ENCODE measurements around the gene HPS1.

Gene HPS1

DNA sequence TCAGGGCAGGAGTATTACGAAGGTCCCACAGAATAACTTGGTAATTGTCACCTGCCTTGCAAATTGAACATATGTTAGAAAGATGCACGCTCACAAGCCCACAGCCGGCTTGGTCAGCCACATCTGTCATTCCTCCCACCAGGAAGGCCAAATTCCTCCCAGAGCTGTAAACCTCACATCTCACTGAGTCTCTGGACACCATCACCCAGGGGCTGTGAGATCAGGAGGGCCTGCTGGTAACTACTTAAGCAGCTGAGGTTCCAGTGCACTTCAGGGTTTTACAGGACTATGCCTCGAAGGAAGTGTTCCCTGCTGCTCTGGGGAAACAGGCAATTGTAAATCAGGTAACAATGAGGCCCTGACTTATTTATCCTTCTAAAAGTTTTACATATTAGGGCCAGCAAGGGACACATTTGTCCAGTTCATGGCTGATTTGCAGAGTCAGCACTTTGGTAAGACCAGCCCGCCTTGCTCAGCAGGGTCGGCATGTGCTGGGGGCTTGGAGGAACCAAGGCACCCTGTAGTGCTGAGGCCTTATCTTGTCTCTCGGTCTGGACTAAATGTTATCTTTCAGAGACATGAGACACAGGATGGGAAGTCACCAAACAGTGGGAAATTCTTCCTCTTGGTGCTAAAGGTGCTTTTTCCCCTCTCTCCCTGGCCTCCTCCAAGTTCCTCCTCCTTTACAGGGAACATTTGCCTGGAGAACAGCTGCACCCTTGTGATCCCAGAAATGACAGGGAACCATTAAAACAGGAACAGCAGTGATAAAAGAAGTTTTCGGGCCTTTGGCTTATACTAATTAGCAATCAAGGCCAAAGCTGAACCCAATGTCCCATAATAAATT lies 66.0 kb downstream of the HPS1 start:
- H3K27ac ChIP-seq (ENCODE audit: insufficient read depth, low read length, poor library complexity, severe bottlenecking), result no peak overlapping the region
- H3K4me3 ChIP-seq (ENCODE audit: insufficient read depth, low read depth, low read length, poor library complexity, severe bottlenecking), result no peak overlapping the region
- no peaks in the 10 kb centered on the region for H3K9me3 ChIP-seq (ENCODE audit: control insufficient read depth, low read length)
- H3K27me3 ChIP-seq (replicated peaks; ENCODE audit: control insufficient read depth, insufficient read depth, low read length, poor library complexity, severe bottlenecking), result no peaks in the 10 kb centered on the region
- H3K4me1 ChIP-seq (ENCODE audit: control insufficient read depth, insufficient read depth, low read length, poor library complexity, severe bottlenecking), result no peaks in the 10 kb centered on the region
- no peak for DNase-seq
- peaks cover 4% of the 10 kb centered on the region for H3K36me3 ChIP-seq (ENCODE audit: control insufficient read depth, insufficient read depth, low read length)

DNA sequence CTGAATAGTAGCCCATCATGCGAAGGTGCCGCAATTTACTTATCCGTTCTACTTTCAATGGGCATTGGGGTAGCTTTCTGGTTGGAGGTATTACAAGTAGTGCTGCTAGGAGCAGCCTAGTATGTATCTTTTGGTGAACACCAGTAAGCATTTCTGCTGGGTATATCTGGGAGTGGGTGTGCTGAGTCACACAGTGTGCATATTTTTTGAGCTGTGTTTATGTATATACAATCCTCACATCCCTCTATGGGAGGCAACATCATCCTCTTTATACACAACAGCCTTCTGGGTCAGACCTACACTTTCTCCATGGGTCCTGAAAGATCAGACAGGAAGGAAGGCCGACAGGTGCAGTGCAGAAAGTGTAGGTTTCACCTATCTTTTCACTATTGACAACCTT lies 68.0 kb downstream of the HPS1 start:
- Histone ChIP-seq H3K27me3 (replicated peaks; ENCODE audit: control insufficient read depth, insufficient read depth, low read length, poor library complexity, severe bottlenecking) (no peaks in the 10 kb centered on the region), H3K27ac (ENCODE audit: insufficient read depth, low read length, poor library complexity, severe bottlenecking) (no peak overlapping the region), H3K36me3 (ENCODE audit: control insufficient read depth, insufficient read depth, low read length) (peaks cover 1% of the 10 kb centered on the region), H3K4me3 (ENCODE audit: insufficient read depth, low read depth, low read length, poor library complexity, severe bottlenecking) (no peak overlapping the region), H3K4me1 (ENCODE audit: control insufficient read depth, insufficient read depth, low read length, poor library complexity, severe bottlenecking) (no peaks in the 10 kb centered on the region), H3K9me3 (ENCODE audit: control insufficient read depth, low read length) (no peaks in the 10 kb centered on the region)
- DNase-seq, result no peak

DNA sequence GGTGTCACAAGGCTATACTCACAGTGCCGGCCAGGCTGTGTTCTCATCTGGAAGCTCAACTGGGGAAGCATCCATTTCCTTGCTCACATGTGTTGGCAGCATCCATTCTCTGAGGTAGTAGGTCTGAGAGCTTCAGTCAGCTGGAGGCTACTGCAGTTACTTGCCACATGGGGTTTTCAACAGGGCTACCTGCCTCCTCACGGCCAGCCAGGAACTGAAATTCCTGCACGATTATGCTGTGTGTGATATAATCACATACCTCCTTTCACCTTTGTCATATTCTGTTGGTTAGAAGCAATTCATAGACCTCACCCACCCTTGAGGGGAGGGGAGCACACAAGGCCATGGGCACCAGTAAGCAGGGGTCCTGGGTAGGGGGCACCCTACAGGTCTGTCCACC lies 69.2 kb downstream of the HPS1 start:
- Histone ChIP-seq H3K27me3 (replicated peaks; ENCODE audit: control insufficient read depth, insufficient read depth, low read length, poor library complexity, severe bottlenecking) (no peaks in the 10 kb centered on the region), H3K9me3 (ENCODE audit: control insufficient read depth, low read length) (no peaks in the 10 kb centered on the region), H3K4me1 (ENCODE audit: control insufficient read depth, insufficient read depth, low read length, poor library complexity, severe bottlenecking) (no peaks in the 10 kb centered on the region), H3K4me3 (ENCODE audit: insufficient read depth, low read depth, low read length, poor library complexity, severe bottlenecking) (no peak overlapping the region), H3K36me3 (ENCODE audit: control insufficient read depth, insufficient read depth, low read length) (no peaks in the 10 kb centered on the region), H3K27ac (ENCODE audit: insufficient read depth, low read length, poor library complexity, severe bottlenecking) (no peak overlapping the region)
- DNase-seq, result no peak

DNA sequence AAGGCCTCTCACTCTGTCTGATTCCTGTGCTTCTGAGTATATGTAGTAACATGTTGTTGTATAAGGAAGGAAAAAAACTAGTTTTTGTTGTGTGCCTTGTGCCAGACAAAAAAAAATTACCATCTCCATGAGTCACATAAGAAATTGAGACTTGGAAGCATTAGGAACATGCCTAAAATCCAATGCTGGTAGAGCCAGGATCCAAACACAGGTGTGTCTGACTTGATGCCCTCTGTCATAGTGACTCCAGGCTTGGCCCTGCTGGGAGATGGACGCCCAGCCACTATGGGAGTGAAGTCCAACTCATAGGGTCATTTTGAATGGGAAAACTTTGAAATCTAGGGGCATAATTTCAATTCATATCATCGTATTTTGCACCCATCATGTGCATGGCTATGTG lies 69.7 kb downstream of the HPS1 start:
- Histone ChIP-seq H3K4me3 (ENCODE audit: insufficient read depth, low read depth, low read length, poor library complexity, severe bottlenecking) (no peak overlapping the region), H3K4me1 (ENCODE audit: control insufficient read depth, insufficient read depth, low read length, poor library complexity, severe bottlenecking) (no peaks in the 10 kb centered on the region), H3K36me3 (ENCODE audit: control insufficient read depth, insufficient read depth, low read length) (no peaks in the 10 kb centered on the region), H3K27me3 (replicated peaks; ENCODE audit: control insufficient read depth, insufficient read depth, low read length, poor library complexity, severe bottlenecking) (no peaks in the 10 kb centered on the region), H3K27ac (ENCODE audit: insufficient read depth, low read length, poor library complexity, severe bottlenecking) (no peak overlapping the region), H3K9me3 (ENCODE audit: control insufficient read depth, low read length) (no peaks in the 10 kb centered on the region)
- no peak for DNase-seq

DNA sequence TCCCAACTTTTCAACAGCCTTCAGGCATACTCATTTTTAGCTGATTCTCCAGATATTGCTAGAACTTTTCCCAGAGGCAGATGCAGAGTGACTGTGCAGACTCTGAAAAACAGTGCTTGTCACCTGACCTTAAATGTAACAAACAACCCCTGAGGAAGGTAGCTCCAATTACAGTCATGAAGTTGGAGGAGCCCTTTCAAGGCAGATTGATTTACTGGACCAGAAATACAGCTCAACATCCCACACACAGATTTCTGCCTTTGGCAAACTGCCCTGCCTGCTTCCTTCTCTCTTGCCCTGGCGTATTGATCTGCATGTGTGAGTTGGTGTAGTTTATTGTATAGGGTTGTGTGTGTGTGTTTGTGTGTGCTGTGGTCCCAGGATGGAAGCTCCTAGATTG lies 70.2 kb downstream of the HPS1 start:
- DNase-seq, result no peak
- Histone ChIP-seq H3K27ac (ENCODE audit: insufficient read depth, low read length, poor library complexity, severe bottlenecking) (no peak overlapping the region), H3K4me1 (ENCODE audit: control insufficient read depth, insufficient read depth, low read length, poor library complexity, severe bottlenecking) (no peaks in the 10 kb centered on the region), H3K27me3 (replicated peaks; ENCODE audit: control insufficient read depth, insufficient read depth, low read length, poor library complexity, severe bottlenecking) (no peaks in the 10 kb centered on the region), H3K36me3 (ENCODE audit: control insufficient read depth, insufficient read depth, low read length) (no peaks in the 10 kb centered on the region), H3K4me3 (ENCODE audit: insufficient read depth, low read depth, low read length, poor library complexity, severe bottlenecking) (no peak overlapping the region), H3K9me3 (ENCODE audit: control insufficient read depth, low read length) (no peaks in the 10 kb centered on the region)

DNA sequence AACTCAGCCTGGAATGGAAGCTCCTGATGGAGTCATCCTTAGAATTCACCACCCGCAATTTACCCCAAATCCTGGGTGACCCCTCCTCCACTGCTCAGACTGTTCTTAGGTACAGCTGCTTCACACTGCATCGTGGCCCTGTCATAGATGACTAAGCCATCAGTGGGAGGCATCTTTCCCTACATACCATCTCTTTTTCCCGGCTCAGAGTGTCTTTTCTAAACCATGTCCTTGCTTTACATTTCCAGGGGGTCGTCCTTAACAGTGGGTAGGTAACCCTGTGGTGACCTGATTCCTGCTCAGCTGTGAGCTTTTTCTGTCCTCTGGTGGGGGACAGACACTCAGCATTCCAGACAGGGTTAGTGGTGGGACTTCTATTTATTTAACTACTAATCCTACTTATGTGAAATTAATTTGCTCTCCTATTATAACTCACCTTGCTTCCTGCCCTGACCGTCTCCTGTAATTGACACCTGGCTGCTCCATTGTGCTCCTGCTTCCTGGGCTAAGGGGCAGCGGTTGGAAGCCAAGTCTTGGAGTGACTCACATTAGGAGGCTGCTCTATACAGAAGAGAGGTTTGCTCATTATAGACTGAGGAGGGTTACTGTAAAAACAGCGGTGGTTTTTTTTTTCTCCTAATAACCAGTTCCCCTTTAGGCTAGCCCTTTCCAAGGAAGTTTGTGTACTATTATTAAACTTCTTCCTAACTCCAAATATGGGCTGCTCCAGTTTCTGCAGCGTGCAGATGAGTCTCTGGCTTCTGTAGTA lies 72.3 kb downstream of the HPS1 start:
- Histone ChIP-seq H3K27me3 (replicated peaks; ENCODE audit: control insufficient read depth, insufficient read depth, low read length, poor library complexity, severe bottlenecking) (no peaks in the 10 kb centered on the region), H3K9me3 (ENCODE audit: control insufficient read depth, low read length) (no peaks in the 10 kb centered on the region), H3K36me3 (ENCODE audit: control insufficient read depth, insufficient read depth, low read length) (no peaks in the 10 kb centered on the region), H3K27ac (ENCODE audit: insufficient read depth, low read length, poor library complexity, severe bottlenecking) (no peak overlapping the region), H3K4me3 (ENCODE audit: insufficient read depth, low read depth, low read length, poor library complexity, severe bottlenecking) (no peak overlapping the region), H3K4me1 (ENCODE audit: control insufficient read depth, insufficient read depth, low read length, poor library complexity, severe bottlenecking) (no peaks in the 10 kb centered on the region)
- no peak for DNase-seq

DNA sequence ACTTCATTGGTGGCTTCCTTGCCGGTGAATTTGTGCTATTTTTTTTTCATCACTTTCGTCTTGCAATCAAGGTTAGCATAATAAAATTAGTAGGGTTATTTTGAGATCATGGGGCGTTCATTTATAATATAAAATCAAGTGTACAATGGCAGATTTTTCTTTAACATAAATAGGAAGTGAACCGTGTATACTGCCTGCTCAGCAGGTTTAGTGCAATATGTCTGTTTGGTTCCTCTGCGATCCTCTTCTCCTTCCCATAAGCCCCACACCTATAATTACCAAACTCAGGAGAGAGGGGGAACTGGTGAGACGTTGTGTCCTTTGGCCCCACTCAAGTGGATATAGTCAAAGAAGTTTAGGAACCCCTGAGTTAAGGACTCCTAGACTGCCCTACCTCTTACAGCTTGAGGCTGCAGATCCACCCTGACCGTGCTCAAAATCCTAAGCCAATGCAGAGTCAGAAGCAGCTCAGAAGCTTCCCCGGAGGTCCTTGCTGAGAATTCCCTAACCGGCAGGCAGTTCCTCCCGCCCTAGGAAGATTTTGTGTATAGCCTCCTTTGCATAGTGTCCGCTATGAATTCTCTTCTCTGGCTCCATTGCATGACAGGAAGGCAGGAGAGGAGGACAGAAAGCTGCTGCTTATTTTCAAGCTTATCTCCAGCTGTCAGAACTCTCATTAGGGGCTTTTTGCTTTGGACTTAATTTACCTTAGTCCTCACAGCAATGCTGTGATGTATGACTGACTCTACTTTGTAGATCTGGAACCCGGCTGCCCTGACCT lies 73.3 kb downstream of the HPS1 start:
- Histone ChIP-seq H3K4me1 (ENCODE audit: control insufficient read depth, insufficient read depth, low read length, poor library complexity, severe bottlenecking) (no peaks in the 10 kb centered on the region), H3K9me3 (ENCODE audit: control insufficient read depth, low read length) (no peaks in the 10 kb centered on the region), H3K36me3 (ENCODE audit: control insufficient read depth, insufficient read depth, low read length) (no peaks in the 10 kb centered on the region), H3K4me3 (ENCODE audit: insufficient read depth, low read depth, low read length, poor library complexity, severe bottlenecking) (no peak overlapping the region), H3K27me3 (replicated peaks; ENCODE audit: control insufficient read depth, insufficient read depth, low read length, poor library complexity, severe bottlenecking) (no peaks in the 10 kb centered on the region), H3K27ac (ENCODE audit: insufficient read depth, low read length, poor library complexity, severe bottlenecking) (no peak overlapping the region)
- no peak for DNase-seq

DNA sequence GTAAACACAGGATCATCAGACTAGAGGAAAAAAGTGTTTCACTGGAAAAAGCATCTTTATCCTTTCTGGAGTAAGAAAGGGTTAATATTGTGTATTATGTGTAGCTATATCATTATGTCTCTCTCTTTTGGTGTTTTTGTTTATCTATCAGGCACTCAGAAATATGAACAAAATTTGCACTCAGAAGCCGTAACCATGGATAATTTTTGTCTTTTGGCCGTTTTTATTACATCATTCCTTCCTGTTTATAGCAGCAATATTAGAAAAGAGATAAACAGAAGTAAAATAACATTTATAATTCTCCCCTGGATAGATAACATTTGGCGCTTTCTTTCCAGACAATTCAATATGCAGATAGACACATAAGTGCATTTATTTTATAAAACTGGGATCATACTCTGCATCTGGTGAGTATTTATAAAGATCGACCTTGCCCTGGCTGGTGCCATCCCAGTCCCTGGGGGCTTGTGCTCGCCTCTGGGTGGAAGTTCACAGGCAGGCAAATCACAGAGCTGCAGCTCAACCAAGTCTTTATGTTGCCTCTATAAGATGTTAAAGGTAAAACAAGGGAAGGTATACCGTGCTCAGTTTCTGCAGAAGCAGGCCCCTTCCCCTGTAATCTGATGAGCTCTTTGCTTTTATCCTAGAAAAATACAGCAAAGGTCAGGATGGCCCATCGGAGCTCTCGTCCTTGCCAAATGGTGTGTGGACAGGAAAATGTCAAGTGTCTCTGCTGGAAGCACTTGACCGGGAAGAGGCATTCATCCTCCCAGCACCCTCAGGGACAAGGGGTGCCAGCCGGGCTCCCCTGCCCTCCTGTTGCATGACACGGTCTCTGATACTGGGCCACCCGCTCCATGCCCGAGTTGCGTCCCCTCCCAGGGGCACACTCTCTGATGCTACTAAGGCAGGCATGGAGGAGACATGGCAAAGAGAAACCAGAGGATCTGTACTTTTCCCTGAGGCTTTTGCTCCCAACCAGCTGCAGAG lies 75.6 kb downstream of the HPS1 start:
- Histone ChIP-seq H3K4me1 (ENCODE audit: control insufficient read depth, insufficient read depth, low read length, poor library complexity, severe bottlenecking) (no peaks in the 10 kb centered on the region), H3K27me3 (replicated peaks; ENCODE audit: control insufficient read depth, insufficient read depth, low read length, poor library complexity, severe bottlenecking) (no peaks in the 10 kb centered on the region), H3K9me3 (ENCODE audit: control insufficient read depth, low read length) (no peaks in the 10 kb centered on the region), H3K27ac (ENCODE audit: insufficient read depth, low read length, poor library complexity, severe bottlenecking) (no peak overlapping the region), H3K36me3 (ENCODE audit: control insufficient read depth, insufficient read depth, low read length) (no peaks in the 10 kb centered on the region), H3K4me3 (ENCODE audit: insufficient read depth, low read depth, low read length, poor library complexity, severe bottlenecking) (no peak overlapping the region)
- no peak for DNase-seq

DNA sequence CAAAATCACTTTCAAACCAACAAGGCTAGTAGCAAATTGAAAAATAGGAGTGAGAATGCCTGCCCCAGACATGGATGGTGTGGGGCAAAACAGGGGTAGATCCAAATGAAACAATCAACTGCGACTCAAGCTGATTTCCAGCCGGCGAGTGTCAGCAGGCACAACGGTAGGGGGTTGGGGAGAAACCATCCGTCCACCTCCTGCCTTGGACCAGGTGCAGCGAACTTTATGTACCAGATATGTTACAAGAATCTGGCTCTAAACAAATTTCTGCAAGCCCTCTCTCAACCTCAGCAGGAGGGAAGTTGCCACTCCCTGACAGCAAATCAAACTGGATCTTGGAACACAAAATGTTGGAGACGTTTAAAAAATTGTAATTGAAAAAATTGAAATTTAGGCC lies 76.9 kb downstream of the HPS1 start:
- Histone ChIP-seq H3K4me3 (ENCODE audit: insufficient read depth, low read depth, low read length, poor library complexity, severe bottlenecking) (no peak overlapping the region), H3K4me1 (ENCODE audit: control insufficient read depth, insufficient read depth, low read length, poor library complexity, severe bottlenecking) (no peaks in the 10 kb centered on the region)
- no peak for DNase-seq

More for the DNA sequence above, 76.9 kb downstream of the HPS1 start:
- Histone ChIP-seq H3K36me3 (ENCODE audit: control insufficient read depth, insufficient read depth, low read length) (no peaks in the 10 kb centered on the region), H3K9me3 (ENCODE audit: control insufficient read depth, low read length) (no peaks in the 10 kb centered on the region), H3K27ac (ENCODE audit: insufficient read depth, low read length, poor library complexity, severe bottlenecking) (no peak overlapping the region), H3K27me3 (replicated peaks; ENCODE audit: control insufficient read depth, insufficient read depth, low read length, poor library complexity, severe bottlenecking) (no peaks in the 10 kb centered on the region)
